HT-29 (cell line): ENCODE results near the gene EYA3. TPM values are rescaled to one million over a fixed set of nuclear protein-coding genes. Genes with fewer than 3 reads are reported as not detected.

Source experiments
- DNase-seq: peaks from one replicate; pipeline ENCODE4 v3.0.0-alpha.2; 2015; ENCODE audit warnings: low spot score
- total RNA-seq: library from RNA; depleted of rRNA; stranded (reverse); fragments of >200 nt; shearing (Covaris generic); gene quantifications from 2 replicates; pipeline ENCODE4 v1.2.3, GENCODE V29; 2014

EYA3 gene
- total RNA-seq, 1 experiment from 2014 or later, result 4.4 TPM

DNA sequence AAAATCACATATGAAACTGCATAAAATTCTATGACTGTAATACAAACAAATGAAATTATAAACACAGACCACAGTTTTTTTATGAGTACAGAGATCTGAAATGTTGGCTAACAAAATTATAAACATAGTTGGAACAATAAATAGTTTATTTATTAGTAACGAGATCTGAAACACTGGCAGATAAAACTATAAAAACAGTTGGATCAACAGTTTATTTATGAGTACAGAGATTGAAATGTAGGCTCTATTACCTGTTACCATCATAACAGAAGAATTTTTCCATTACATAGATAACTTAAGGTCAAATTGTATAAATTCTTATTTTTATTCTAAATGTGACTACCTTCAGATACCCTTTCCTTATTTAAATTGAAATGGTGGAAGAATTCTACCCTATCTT lies 14.5 kb downstream of the EYA3 start:
- no peak for DNase-seq

DNA sequence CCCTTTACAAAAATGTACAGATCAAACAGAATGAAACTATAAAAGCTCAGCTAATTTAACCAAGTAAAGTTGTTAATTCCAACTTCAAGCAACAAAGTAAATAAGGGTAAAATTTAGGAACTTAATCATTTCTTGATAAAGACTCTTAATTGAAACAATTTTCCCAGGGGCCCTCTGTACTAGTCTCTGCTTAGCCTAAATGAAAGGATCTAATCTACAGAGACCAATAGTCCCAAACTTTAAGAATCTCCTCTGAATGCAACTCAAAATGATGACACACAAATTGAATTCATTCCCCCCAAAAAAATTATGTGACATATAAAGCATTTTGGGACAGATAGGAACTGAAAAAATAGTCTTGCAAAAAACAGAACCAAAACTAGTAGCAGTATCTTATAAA lies 16.6 kb downstream of the EYA3 start:
- no peak for DNase-seq

DNA sequence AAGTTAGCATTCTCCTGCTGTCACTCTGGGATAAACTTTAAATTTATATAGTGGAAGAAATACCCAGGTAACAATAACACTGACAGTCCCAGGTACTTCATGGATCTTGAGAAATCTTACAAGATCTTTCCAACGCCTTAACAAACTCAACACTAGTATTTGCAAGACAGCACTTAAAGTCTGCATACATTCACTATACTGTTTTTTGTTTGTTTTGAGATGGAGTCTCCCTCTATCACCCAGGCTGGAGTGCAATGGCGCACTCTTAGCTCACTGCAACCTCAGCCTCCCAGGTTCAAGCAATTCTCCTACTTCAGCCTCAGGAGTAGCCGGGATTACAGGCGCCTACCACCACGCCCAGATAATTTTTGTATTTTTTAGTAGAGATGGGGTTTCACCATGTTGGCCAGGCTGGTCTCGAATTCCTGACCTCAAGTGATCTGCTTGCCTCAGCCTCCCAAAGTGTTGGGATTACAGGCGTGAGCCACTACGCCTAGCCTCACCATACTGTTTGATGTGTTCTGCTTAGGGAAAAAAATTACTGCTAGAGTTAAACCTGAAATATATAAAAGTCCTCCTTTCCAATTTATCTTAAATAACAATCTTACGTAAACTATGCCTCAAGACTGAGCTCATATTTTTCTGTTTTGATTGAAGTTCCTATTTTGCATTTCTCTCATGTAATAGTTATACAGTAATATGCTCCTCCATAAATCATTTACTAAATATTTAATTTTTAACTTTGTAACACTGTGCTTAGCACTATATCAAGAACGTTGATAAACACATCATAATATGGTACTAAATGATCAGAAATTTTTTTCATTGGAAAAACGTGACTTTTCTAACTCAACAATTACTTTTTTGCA lies 17.5 kb downstream of the EYA3 start:
- no peak for DNase-seq

DNA sequence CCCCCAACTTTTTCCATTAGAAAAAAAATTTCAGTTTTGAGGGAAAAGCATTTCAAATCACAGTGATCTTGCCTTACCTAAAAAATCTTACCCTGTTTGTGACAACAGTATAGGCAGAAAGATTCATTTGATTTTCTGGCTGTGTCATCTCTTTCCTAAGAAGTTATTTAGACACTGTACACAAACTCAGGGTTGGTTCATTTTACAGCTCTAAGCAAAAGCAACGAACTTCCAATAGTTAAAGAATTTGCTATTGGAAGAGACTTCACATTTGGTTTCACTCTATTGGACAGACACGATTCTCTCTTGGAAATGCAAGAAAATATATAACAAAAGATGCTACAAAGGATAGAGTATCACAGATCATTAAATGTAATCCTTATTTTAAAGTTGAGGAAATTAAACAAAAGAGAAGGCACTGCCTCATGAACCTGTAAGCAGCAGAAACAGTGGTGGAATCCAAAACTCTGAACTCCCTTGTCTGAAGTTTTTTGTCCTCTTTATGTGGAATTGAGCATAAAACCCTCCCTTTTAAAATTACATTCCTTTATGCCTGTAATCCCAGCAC lies 20.8 kb downstream of the EYA3 start:
- no peak for DNase-seq

DNA sequence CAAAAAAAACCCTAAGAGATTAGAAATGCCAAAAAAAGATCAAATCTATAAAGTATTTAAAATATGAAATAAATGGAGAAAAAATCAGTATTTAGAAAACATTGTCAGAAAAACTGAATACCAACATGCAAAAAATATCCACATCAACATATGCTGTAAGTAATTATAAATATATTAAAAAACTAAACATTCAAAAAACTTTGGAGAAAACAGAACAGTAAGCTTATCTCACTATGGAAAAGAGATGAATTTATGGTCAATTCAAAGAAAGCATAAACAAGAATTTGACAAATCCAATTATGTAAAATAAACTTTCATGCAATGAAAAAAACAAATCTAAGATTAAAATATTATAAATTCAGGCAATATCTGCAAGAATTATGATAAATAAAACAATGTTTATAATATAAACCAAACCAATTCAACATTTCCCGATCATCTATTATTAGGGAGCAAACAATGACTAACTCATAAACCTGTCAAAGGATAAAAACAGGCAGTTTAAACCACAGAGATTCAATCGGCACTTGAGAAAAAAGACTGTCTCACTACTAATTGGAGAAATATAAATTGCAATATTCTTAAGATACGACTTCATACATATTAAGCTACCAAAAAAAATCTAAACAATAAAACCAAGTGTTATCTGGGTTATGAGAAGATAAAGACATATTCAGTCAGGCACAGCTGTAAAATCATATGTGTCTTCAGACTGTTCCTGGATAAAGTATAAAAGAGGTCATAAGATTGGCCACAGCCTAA lies 21.8 kb downstream of the EYA3 start:
- peak; percentile 28 for DNase-seq

DNA sequence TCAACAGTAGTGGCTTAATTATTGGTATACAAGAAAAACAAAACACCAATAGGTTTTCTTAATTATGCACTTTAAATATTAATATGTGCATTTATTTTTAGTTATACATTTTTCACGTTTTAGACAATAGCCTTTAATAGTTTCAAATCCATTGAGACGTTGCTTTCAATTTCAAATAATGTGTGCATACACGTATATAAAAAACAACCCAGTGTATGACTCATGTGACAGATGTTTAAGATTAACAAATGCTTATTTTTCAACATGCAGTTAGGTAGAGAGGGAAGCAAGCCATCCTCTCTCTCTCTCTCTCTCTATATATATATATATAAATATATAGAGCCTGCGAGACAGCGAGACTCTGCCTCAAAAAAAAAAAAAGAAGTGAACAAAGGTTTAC lies 24.3 kb downstream of the EYA3 start:
- DNase-seq, result no peak

DNA sequence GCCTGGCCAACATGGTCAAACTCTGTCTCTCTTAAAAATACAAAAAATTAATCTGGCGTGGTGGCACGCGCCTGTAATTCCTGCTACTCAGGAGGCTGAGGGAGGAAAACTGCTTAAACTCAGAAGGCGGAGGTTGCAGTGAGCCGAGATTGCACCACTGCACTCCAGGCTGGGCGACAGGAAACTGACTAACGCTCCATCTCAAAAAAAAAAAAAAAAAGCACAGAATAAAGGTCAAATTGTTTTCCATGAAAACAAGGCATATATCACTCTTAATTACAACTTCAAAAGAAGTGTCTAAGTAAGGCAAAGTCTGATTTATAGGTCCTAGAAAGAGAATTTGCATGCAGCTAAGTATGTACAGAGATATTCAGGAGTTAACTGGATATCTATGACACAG lies 25.6 kb downstream of the EYA3 start:
- DNase-seq, result no peak

DNA sequence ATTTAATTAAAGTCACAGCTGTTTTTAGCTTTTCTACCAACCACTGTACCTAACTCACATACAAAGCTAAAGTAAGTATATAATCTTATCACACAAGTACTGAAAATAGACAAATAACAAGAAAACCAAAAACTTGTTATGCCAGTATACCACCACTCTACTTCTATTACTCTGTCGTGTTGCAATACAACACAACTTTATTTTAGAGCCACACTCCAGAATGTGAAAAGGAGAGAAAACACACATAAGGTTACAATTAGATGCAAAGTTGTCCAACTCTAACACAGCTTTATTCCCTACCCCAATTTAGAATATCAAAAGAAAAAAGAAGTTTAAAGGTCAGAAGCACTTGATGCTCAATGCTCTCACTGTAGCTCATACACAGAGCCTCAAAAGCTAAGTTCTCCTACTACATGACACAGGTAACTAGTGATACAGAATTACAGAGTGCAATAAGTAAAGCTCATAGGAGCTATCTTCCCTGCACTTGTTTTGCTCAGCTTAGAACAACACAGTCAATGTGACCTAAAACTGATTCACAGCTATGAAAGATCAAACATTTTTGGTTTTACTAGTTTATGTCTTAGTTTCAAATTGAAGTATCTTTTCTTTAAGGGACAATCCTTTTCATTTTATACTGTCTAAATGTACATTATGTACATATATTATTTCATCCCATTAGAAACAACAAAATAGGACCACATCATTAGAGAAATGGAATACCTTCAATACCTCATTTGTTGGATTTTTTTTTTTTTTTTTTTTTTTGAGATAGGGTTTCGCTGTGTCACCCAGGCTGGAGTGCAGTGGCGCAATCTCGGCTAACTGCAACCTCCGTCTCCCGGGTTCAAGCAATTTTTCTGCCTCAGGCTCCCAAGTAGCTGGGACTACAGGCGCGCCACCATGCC lies 29.2 kb downstream of the EYA3 start:
- no peak for DNase-seq

DNA sequence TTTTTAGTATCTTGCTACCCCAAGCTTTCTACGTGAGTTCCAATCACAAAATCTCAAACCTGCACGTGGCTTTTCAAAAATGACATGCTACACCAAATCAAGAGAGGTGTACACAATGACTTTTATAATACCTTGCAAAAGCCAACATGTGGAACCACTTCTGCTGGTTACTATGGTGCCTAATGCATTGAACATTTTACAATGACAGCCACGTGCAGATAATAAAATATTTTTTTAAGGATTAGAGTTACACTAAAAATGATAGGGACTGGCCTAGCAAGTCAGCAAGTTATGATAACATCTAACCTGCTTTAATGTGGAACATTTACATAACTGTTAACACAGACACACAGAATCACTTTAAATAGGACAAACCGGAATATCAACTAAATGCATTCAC lies 30.2 kb downstream of the EYA3 start:
- no peak for DNase-seq

DNA sequence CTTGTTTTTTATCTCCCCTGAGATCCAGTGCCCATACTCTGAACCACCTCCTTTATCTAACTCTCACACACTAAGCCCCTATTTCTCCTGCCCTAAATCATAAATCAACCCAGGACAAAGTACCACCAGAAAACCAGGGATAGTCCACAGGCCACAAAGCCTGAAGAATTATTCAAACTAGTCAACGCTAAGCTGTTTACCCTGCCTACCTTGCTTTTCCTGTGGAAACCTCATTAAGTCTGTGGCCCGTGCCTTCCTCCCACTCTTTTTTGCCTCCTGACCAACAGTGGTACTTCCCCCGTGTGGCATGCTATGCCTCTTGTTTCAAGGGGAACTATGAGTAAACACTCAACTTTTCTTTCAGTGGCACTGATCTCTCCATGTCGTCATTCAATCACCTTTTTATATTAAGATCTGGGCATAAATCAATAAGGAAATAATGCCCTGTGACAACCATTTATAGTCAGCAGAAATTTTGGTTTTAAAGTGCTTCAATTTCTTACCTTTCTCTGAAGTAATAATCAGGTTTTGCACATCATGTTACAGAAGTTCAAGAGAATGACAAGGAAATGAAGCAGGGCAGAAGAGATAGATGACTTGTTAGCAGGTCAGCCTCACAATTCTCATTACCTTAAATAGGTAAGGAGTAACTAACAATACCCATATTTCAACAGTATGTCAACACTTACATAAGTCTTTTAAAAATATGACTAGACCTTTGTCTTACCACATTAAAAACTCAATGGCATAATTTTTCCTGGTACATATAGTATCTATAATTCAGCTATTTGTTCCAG lies 32.1 kb downstream of the EYA3 start:
- no peak for DNase-seq

DNA sequence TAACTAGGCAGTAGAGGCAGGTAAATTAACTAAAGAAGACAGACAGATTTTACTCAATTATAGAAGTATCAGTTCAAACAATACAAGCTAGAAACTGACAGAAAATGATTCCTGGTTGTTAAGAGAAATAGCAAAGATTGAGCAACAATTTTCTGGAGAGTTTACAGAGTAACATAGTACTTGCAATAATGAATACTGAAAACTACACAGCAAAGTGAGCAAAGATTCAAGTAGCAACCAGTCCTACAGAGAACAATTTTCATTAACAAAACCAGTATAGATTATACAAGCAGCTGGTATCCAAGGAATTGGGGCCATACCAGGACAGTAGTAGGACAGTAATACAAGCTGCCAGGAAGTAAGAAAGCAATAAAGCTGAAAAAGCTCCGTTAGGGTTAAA lies 37.6 kb downstream of the EYA3 start:
- no peak for DNase-seq

DNA sequence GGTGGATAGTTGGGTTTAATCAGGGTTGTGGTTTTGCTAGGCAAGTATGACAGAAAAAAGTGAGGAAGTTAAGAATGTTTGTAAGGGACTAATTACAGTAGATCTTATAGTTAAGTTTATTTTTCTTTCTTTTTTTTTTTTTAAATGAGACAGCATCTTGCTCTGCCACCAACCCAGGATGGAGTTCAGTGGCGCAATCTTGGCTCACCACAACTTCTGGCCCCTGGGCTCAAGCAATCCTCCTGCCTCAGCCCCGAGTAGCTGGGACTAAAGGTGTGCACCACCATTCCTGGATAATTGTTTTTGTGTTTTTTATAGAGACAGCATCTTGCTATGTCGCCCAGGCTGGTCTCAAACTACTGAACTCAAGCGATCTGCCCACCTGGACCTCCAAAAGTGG lies 41.7 kb downstream of the EYA3 start:
- no peak for DNase-seq

DNA sequence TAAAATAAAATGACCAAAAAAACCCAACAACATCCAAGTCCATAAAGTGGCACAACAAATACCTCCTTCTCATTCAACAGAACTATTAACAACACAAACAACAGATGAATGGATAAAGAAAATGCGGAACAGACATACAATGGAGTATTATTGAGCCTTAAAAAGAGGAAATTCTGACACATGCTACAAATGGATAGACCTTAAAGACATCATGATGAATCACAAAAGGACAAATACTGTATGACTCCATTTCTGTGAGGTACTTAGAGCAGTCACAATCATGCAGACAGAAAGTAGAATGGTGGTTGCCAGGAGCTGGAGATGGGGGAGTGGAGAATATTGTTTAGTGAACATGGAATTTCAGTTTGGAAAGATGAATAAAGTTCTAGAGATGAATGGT lies 42.6 kb downstream of the EYA3 start:
- DNase-seq, result no peak

DNA sequence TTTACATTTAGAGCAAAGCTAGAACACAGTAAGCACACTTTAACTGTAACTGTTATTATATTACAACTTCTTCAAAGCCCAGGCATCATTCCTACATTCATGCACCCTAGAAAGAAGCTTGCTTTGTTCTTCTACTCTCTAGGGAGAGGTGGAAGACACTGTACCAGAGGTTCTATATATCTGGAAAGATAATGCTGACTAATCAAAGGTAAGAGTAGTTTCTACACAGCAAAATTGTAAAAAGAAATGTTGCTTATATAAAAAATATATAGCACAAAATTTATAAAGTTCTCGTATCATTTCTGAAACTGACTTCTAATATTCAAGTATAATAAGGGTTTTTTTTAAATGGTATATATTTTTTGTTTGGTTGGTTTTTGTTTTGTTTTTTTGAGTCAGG lies 44.0 kb downstream of the EYA3 start:
- no peak for DNase-seq

DNA sequence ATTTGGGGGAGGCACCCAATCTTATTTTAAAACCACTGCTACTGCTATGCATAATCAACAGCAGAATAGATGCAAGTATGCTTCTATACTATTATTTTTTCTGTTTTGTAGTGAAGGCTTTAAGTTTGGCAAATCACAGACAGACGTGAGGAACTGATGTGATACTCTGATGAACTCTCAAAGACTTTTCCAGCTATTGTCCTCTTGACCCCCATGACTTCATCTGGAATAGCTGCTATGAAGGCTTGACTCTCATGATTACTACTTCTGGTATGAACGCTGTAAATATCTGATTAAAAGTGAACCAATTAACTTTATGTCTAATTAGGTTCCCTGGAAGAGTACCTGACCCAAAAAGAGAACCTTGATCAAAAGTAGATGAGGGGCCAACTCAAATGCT lies 49.1 kb downstream of the EYA3 start:
- no peak for DNase-seq

DNA sequence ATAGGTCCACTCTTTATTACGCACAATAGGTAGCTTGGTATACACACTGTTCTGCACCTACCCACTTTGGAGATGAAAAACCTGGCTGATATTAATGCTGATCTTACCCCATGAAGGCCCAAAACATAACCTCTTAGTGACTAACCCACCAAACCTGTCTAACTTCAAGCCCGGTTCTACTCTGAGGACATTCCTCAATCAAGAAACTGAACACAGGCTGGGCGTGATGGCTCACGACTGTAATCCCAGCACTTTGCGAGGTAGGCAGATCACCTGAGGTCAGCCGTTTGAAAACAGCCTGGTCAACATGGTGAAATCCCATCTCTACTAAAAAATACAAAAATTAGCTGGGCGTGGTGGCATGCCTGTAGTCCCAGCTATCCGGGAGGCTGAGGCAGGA lies 50.5 kb downstream of the EYA3 start:
- no peak for DNase-seq

DNA sequence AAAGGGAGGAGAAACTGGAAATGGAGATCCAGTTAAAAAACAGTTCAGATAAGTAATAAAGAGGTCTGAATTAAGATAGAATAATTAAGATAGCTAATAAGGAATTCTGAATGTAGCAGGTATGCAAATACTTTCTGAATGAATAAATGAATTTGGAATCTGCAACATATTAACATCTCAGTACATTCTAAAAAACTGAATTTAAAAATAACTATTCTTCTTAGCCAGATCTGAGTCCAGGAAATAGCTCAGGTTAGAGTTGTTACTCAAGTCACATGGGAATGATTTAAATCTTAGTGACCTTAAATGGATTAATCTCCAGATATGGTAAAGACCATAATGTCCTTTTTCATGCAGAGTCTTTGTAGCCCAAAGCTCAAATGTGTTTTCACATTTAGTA lies 51.2 kb downstream of the EYA3 start:
- no peak for DNase-seq

DNA sequence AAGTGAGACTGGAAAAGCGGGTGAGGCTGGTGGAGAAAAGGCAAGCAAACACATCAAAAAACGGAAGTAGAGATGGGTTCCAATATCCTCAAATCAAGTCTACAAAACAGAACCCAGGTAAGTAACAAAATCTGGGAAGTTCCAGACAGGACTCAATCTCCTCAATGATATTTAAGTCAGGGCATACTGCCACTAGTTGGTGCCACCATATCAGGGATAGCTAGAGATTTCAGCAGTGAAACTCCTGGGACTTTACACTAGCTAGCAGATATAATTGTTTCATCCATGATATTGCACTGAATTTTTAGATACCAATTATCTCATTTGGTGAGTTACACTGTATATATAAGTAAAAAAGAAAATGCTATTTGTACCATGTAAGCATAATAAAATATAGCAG lies 52.0 kb downstream of the EYA3 start:
- DNase-seq, result peak; percentile 10

DNA sequence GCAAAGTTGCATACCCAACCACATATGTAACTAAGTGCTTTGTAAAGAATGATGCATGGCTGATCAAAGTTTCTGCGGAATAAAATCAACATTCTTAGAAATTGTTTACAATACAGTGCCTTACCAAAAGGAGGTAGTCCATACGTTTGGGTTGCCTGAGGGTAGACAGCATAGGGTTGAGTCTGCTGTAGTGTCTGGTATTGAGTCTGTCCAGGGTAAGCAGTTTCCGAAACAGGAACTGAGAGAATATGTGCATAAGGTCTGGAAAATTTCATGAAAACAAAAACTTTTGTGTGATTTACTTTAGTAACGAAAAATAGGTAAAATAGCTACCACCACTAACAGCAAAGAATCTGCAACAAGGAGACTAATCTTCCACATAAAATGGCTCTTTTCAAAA lies 53.0 kb downstream of the EYA3 start:
- DNase-seq, result no peak

DNA sequence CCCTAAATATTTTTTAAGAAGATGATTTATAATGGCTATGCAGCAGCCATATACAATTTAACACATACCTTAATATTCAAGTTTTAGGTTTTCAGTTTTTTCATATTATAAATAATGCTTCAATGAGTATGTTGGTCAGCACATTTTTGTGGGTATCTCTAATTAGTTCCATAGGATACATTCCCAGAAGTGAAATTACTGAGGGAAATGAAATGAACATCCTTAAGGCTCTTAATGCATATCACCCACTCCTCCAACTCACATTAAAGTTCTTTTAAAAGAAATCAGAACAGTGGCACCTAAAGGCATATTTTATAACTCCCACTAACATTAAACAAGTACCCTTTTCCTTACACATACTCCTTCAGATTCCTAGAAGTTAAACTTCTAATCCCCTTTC lies 56.1 kb downstream of the EYA3 start:
- DNase-seq, result no peak

DNA sequence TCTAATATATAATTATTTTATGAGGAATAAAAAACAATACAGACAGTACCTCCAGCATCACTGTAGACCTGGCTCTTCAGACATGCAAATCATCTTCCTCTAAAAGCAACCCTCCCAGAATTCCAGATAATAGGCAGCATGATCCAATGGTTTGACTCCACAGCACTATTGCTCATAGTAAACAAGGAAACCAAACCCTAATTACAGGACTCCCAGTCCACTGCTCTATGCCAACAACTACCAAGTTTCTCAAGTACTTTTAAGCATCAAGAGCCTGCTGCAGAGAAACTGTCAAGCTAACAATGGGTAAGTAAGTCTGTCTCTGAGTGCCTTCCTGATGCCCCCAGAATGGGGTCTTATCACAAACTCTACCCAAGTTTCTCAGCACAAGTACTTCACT lies 57.2 kb downstream of the EYA3 start:
- no peak for DNase-seq
